ENCODE results near the gene BMP8A.
A peak's percentile ranks its signal among the peaks of the same experiment; 100 is the strongest.

BMP8A gene

DNA sequence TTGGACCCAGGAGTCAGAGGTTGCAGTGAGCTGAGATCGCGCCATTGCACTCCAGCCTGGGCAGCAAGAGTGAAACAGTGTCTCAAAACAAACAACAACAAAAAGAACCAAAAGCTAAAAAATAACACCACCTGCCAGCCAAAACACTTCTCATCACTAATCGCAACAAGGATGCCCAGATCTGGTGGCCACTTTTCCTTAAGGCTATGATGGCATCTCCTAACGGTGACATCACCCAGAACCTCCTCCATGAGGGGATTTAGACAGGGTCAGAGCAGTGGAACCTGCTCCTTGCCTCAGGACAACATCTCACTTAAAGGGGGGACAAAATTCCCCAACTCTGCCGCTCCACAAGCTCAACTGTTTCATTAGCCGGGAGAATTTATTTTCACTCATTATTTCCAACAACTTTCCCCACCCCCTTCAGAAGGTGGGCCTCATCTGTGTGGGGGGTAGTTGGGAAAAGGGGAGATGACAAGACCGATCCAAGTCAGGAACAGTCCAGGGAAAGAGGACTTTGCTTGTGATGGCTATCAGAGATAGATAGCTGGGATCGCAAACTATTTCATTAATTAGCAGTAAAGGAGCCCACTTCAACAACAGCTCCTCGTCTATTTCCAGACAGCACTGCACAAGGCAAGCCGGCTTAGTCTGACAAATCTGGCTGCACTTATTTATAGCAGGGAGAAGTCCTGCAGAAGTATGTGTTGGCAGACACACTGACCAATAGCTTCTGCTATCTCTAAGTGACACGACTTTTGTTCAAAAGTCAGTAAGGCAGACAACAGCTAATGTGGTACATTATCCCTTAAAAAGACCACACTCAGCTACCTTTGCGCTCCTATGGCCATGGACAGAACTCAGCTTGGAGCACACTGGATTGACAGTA lies 82.5 kb downstream of the BMP8A start:
- H3K36me3 Mint-ChIP-seq (ENCODE audit: insufficient read depth) = peaks cover 39% of the 10 kb centered on the region
- H3K27me3 Mint-ChIP-seq = no peaks in the 10 kb centered on the region
- no peak overlapping the region for H3K27ac Mint-ChIP-seq (ENCODE audit: low read depth)
- peak overlapping the region; percentile 89 for H3K4me3 Mint-ChIP-seq
- H3K9me3 Mint-ChIP-seq = no peaks in the 10 kb centered on the region
- H3K4me1 Mint-ChIP-seq = peaks cover 25% of the 10 kb centered on the region
- ATAC-seq (replicated peaks; ENCODE audit: extremely low read depth, poor library complexity, severe bottlenecking) (no peak), DNase-seq (ENCODE audit: low spot score in 2 of 2) (no peak)

GRCh38 chr1:39574646-39575045 lies 83.2 kb downstream of the BMP8A start:
- DNase-seq (ENCODE audit: low spot score in 2 of 2) (no peak), ATAC-seq (replicated peaks; ENCODE audit: extremely low read depth, poor library complexity, severe bottlenecking) (no peak)
- H3K36me3 Mint-ChIP-seq (ENCODE audit: insufficient read depth) = peaks cover 34% of the 10 kb centered on the region
- no peaks in the 10 kb centered on the region for H3K9me3 Mint-ChIP-seq
- peaks cover 25% of the 10 kb centered on the region for H3K4me1 Mint-ChIP-seq
- H3K4me3 Mint-ChIP-seq = peak overlapping the region; percentile 89
- H3K27me3 Mint-ChIP-seq = no peaks in the 10 kb centered on the region
- H3K27ac Mint-ChIP-seq (ENCODE audit: low read depth) = peak overlapping the region; percentile 90
